Mesodermal cell (in vitro differentiated cells): ENCODE results near the gene POP7.
A peak's percentile ranks its signal among the peaks of the same experiment; 100 is the strongest.
"Not testable (repeated sequence)": the region's sequence is repeated elsewhere in the genome, so short reads cannot be mapped to it uniquely, and the experiment has no call there.

Source experiments
- H3K27ac ChIP-seq: 2 replicates; pipeline ENCODE4 v1.7.0; 2013; ENCODE audit warnings: mild to moderate bottlenecking, low read depth, low read length, moderate library complexity; ENCODE audit not compliant: severe bottlenecking
- H3K36me3 ChIP-seq: 2 replicates; pipeline ENCODE4 v1.7.1; 2013; ENCODE audit warnings: mild to moderate bottlenecking, low read length, moderate library complexity; ENCODE audit not compliant: control insufficient read depth, insufficient read depth
- H3K4me1 ChIP-seq: one replicate; pipeline ENCODE4 v1.7.1; 2013; ENCODE audit warnings: mild to moderate bottlenecking, low read length; ENCODE audit not compliant: insufficient read depth, control insufficient read depth, poor library complexity, severe bottlenecking
- H3K4me3 ChIP-seq: 2 replicates; pipeline ENCODE4 v1.7.0; 2013; ENCODE audit warnings: low read length, control low read depth, mild to moderate bottlenecking; ENCODE audit not compliant: insufficient read depth, poor library complexity, severe bottlenecking; ENCODE audit errors: extremely low read depth
- H3K9me3 ChIP-seq: 2 replicates; pipeline ENCODE4 v1.7.1; 2013; ENCODE audit warnings: mild to moderate bottlenecking, low read length, moderate library complexity; ENCODE audit not compliant: control insufficient read depth
- WGBS, 2 experiments: methylation state at CpG; one replicate each; pipeline ENCODE4 v1.1.5; 2013; ENCODE audit warnings: missing lambda C conversion rate in 2 of 2; ENCODE audit not compliant: insufficient coverage in 2 of 2; 5-methylcytosine and 5-hydroxymethylcytosine counted together

POP7 gene

DNA sequence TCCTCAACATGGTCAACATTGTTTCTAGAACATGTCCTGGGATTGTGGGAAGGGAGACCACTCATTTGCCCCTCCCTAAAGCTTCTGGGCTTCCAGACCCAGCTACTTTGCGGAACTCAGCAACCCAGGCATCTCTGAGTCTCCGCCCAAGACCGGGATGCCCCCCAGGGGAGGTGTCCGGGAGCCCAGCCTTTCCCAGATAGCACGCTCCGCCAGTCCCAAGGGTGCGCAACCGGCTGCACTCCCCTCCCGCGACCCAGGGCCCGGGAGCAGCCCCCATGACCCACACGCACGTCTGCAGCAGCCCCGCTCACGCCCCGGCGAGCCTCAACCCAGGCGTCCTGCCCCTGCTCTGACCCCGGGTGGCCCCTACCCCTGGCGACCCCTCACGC lies 14.4 kb downstream of the POP7 start, which contains the start of gene EPO:
Gene EPO (plus strand): TSS at position 190 of the 392 bp plus-strand sequence. CDS start 513 bp downstream, outside the sequence.
- Histone ChIP-seq H3K4me1 (peaks cover 8% of the 10 kb centered on the region), H3K27ac (no peak within 1 kb of the TSS), H3K9me3 (peaks cover 15% of the 10 kb centered on the region), H3K36me3 (no peaks in the 10 kb centered on the region), H3K4me3 (peak within 1 kb of the TSS; percentile 27)
- 2 to 5% methylated on average over 17 to 18 of the region's 21 CpGs for WGBS, 2 experiments

DNA sequence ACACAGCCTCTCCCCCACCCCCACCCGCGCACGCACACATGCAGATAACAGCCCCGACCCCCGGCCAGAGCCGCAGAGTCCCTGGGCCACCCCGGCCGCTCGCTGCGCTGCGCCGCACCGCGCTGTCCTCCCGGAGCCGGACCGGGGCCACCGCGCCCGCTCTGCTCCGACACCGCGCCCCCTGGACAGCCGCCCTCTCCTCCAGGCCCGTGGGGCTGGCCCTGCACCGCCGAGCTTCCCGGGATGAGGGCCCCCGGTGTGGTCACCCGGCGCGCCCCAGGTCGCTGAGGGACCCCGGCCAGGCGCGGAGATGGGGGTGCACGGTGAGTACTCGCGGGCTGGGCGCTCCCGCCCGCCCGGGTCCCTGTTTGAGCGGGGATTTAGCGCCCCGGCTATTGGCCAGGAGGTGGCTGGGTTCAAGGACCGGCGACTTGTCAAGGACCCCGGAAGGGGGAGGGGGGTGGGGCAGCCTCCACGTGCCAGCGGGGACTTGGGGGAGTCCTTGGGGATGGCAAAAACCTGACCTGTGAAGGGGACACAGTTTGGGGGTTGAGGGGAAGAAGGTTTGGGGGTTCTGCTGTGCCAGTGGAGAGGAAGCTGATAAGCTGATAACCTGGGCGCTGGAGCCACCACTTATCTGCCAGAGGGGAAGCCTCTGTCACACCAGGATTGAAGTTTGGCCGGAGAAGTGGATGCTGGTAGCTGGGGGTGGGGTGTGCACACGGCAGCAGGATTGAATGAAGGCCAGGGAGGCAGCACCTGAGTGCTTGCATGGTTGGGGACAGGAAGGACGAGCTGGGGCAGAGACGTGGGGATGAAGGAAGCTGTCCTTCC lies 15.0 kb downstream of the POP7 start:
- Histone ChIP-seq H3K27ac (no peak overlapping the region), H3K4me1 (peaks cover 13% of the 10 kb centered on the region), H3K36me3 (no peaks in the 10 kb centered on the region), H3K9me3 (peaks cover 15% of the 10 kb centered on the region), H3K4me3 (peak overlapping the region; percentile 27)
- WGBS, 2 experiments: 7 to 9% methylated on average over 13 to 37 of the region's 56 CpGs

DNA sequence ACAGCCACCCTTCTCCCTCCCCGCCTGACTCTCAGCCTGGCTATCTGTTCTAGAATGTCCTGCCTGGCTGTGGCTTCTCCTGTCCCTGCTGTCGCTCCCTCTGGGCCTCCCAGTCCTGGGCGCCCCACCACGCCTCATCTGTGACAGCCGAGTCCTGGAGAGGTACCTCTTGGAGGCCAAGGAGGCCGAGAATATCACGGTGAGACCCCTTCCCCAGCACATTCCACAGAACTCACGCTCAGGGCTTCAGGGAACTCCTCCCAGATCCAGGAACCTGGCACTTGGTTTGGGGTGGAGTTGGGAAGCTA lies 15.5 kb downstream of the POP7 start:
- H3K4me1 ChIP-seq: peaks cover 13% of the 10 kb centered on the region
- WGBS, 2 experiments: 78% methylated on average over 1 to 2 of the region's 8 CpGs
- H3K9me3 ChIP-seq: peaks cover 15% of the 10 kb centered on the region
- H3K27ac ChIP-seq: no peak overlapping the region
- H3K36me3 ChIP-seq: no peaks in the 10 kb centered on the region
- H3K4me3 ChIP-seq: no peak overlapping the region

DNA sequence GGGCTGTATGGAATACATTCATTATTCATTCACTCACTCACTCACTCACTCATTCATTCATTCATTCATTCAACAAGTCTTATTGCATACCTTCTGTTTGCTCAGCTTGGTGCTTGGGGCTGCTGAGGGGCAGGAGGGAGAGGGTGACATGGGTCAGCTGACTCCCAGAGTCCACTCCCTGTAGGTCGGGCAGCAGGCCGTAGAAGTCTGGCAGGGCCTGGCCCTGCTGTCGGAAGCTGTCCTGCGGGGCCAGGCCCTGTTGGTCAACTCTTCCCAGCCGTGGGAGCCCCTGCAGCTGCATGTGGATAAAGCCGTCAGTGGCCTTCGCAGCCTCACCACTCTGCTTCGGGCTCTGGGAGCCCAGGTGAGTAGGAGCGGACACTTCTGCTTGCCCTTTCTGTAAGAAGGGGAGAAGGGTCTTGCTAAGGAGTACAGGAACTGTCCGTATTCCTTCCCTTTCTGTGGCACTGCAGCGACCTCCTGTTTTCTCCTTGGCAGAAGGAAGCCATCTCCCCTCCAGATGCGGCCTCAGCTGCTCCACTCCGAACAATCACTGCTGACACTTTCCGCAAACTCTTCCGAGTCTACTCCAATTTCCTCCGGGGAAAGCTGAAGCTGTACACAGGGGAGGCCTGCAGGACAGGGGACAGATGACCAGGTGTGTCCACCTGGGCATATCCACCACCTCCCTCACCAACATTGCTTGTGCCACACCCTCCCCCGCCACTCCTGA lies 16.7 kb downstream of the POP7 start:
- Histone ChIP-seq H3K4me1 (peaks cover 13% of the 10 kb centered on the region), H3K9me3 (peaks cover 11% of the 10 kb centered on the region), H3K36me3 (no peaks in the 10 kb centered on the region), H3K27ac (no peak overlapping the region), H3K4me3 (no peak overlapping the region)
- 85 to 91% methylated on average over 16 of the region's 17 CpGs for WGBS, 2 experiments

DNA sequence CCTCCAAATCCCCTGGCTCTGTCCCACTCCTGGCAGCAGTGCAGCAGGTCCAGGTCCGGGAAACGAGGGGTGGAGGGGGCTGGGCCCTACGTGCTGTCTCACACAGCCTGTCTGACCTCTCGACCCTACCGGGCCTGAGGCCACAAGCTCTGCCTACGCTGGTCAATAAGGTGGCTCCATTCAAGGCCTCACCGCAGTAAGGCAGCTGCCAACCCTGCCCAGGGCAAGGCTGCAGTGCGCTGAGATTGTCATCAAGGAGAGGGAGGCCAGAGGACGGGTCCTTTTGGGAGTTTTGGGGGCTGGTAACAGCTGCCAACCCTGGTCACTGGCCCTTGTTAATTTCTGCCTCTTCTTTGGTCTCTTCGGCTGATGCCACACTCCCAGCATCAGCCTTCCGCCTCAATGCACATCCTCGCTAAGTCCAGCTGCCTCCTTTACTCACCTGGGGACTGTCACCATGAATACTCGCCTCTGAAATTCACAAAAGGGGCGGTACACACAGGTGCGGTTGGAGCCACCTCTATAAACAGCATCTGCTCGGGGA lies 17.9 kb downstream of the POP7 start:
- WGBS, 2 experiments: 81 to 88% methylated on average over 11 to 15 of the region's 16 CpGs
- H3K4me1 ChIP-seq: peaks cover 13% of the 10 kb centered on the region
- H3K36me3 ChIP-seq: no peaks in the 10 kb centered on the region
- no peak overlapping the region for H3K27ac ChIP-seq
- H3K4me3 ChIP-seq: no peak overlapping the region
- peaks cover 3% of the 10 kb centered on the region for H3K9me3 ChIP-seq

DNA sequence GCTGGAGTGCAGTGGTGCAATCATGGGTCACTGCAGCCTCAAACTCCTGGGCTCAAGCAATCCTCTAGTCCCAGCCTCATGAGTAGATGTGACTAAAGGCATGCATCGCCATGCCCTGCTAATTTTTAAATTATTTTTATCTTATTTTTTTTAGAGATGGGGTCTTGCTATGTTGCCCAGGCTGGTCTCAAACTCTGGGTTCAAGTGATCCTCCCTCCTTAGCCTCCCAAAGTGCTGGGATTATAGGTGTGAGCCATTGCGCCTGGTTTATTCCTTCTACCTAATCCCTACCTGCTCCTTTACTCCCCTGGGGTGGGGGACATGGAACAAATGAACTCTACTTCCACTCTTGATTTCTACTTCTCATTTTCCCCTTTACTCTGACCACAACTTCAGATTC lies 18.4 kb downstream of the POP7 start:
- not testable (repeated sequence) for H3K4me3 ChIP-seq, H3K36me3 ChIP-seq, H3K27ac ChIP-seq, H3K9me3 ChIP-seq
- peaks cover 13% of the 10 kb centered on the region for H3K4me1 ChIP-seq
- no CpG with 5 or more reads among the region's 2 CpGs for WGBS, 2 experiments

DNA sequence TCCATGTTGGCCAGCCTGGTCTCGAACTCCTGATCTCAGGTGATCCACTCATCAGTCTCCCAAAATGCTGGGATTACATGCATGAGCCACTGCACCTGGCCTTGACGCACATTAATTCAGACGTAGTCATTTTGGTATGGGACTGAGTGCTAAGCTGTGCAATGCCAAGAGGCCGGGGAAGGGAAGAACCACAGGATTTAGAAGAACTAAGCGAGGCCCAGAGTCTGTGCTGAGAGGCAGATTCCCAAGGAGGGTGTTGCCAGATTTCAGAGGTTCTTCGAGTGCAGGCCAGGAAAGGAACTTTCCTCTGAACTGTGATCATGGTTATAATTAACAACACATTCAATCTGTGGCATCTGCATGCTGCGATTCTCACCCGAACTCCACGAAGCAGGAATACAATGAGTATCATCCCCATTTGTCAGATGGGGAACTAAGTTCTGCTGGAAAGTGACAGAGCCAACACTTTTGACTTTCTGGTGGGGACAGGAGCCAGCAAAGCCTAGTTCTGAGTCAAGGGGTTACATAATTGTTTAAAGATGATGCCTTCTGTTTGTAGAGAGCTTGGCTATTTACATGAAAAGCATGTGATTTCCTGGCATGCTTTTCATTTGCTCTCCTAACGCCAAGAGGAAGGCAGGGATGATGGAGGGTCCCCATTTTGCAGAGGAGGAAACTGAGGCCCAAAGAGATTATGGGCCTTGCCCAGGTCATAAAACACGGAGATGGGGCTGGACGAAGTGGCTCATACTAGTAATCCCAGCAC lies 21.3 kb downstream of the POP7 start:
- Histone ChIP-seq H3K4me1 (peaks cover 5% of the 10 kb centered on the region), H3K9me3 (no peaks in the 10 kb centered on the region), H3K27ac (no peak overlapping the region), H3K4me3 (no peak overlapping the region), H3K36me3 (no peaks in the 10 kb centered on the region)
- 84 to 85% methylated on average over 10 to 11 of the region's 12 CpGs for WGBS, 2 experiments

DNA sequence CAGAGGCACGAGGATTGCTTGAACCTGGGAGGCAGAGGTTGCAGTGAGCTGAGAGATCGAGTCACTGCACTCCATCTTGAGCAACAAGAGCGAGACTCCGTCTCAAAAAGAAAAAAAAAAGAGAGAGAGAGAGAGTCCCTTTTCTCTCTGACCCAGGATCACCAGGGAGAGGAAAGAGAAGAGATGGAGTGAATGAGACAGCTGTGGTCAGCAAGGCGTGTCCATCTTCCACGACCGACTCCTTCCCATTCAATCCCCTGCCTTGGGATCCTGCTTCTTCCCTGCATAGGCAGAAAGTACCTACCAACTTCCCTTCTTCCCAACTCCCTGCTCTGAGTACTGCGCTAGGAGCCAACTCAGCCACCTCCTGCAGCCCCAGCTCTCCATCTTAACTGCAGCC lies 22.3 kb downstream of the POP7 start:
- no peaks in the 10 kb centered on the region for H3K36me3 ChIP-seq
- H3K27ac ChIP-seq: no peak overlapping the region
- H3K4me3 ChIP-seq: no peak overlapping the region
- WGBS, 2 experiments: 83 to 86% methylated on average over 4 to 7 of the region's 8 CpGs
- H3K9me3 ChIP-seq: no peaks in the 10 kb centered on the region
- H3K4me1 ChIP-seq: peaks cover 5% of the 10 kb centered on the region

DNA sequence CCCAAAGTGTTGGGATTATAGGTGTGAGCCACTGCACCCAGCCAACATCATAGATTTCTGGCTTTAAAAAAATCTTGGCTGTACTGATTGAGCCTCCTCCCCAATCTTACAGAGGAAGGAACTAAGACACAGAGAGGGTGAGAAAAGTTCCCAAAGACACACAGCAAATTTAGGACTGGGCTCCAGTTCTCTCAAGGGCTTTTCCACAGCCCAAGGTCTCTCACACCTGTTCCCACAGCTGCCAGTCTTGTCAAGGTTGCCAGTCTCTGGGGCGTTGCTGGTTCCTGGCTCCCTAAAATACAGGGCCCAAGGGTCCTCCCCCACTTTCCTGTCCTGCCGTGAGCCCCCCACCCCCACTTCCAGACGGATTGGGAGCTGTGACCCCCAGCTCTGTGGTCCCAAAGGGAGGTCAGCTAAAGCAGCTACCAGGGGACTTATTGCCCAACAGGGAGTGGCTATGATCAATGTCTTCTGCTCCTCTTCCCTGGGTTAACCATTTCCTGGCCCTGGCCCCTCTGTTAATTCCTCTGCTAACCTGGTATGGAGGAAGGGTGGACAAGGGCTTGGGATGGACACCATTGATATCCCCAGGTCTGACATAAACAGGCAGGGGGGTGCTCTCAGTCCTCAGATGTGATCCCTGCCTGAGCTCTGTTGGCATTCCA lies 24.3 kb downstream of the POP7 start:
- H3K36me3 ChIP-seq: no peaks in the 10 kb centered on the region
- 70 to 72% methylated on average over 3 of the region's 3 CpGs for WGBS, 2 experiments
- H3K4me3 ChIP-seq: no peak overlapping the region
- H3K9me3 ChIP-seq: no peaks in the 10 kb centered on the region
- peaks cover 5% of the 10 kb centered on the region for H3K4me1 ChIP-seq
- H3K27ac ChIP-seq: no peak overlapping the region

DNA sequence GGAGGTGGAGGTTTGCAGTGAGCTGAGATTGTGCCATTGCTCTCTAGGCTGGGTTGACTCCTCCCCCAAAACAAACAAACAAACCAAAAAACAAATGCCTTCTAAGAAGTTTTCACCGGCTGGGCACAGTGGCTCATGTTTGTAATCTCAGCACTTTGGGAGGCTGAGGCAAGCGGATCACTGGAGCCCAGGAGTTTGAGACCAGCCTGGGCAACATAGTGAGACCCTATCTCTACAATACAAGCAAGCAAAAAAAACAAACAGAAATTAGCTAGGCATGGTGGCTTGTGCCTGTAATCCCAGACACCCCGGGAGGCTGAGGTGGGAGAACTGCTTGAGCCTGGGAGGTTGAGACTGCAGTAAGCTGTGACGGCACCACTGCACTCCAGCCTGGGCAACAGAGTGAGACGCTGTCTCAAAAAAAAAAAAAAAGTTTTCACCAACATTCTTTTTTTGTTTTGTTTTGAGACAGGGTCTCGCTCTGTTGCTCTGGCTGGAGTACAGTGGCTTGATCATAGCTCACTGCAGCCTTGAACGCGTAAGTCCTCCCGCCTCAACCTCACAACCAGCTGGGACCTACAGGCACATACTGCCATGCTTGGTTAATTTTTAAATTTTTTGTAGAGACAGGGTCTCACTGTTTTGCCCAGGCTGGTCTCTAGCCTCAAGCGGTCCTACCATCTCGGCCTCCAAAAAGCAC lies 26.2 kb downstream of the POP7 start:
- H3K27ac ChIP-seq: no peak overlapping the region
- WGBS, 2 experiments: 83 to 89% methylated on average over 5 to 9 of the region's 11 CpGs
- no peak overlapping the region for H3K4me3 ChIP-seq
- no peaks in the 10 kb centered on the region for H3K9me3 ChIP-seq
- H3K36me3 ChIP-seq: no peaks in the 10 kb centered on the region
- no peaks in the 10 kb centered on the region for H3K4me1 ChIP-seq
